NCI-H2081 (cell line): ENCODE data around the gene TNIK.
"Not testable (repeated sequence)": the region's sequence is repeated elsewhere in the genome, so short reads cannot be mapped to it uniquely, and the experiment has no call there.

Experiments used
- DNase-seq, 2 experiments: peaks; one replicate each; lab custom pipeline; 2025; lab: John Stamatoyannopoulos, UW

The TNIK gene

DNA sequence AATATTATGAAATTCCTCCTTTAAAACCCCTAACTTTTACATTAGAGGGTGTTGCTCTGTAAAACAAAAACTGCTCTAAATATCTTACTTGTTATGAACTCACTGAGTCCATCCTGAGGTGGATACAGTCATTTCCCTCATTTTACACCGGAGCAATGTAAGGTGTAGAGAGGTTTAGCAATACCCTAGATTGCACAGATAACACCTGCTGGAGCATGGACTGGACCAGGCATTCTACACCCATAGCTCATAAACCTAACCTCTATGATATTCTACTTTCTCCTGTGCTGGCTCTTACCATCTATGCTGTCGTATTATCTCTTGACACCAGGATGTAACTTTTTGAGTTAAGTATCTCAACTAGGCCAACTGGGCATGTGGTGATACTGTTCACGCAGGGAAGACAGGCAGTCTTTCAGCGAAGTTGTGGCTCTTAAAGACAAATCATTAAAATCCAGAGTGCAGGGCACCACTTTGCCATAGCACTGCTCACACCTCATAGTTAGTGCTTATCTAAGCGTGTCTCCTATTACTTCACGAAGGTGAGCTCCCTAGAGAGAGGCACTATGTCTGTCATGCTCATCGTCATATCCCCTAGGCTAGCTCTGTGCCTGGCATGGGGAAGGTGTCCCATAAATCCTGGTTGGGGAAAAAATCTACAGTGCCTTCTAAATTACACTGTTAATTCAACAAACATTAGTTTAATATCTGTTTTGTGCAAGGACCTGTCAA lies 333.6 kb downstream of the TNIK start:
- no peak for DNase-seq

DNA sequence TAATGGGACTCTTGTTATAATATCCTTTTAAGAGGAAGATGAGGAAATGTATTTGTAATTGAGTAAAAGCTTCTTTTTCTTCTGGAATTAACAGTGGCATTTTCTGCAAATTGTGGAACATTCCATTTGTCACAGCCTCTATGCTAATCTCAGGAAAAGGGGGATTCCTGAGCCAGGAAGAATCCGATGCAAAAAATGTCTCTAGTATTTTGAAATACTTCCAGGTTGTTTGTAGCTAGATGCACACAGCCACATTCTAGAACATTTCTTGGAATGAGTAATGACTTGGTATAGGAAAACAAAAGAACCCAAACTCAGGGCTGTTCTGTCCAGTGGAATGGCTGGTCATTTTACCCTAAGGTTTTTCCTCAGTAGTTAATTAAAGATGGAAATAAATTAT lies 335.2 kb downstream of the TNIK start:
- DNase-seq, result no peak

GRCh38 chr3:171123915-171124314 lies 336.3 kb downstream of the TNIK start:
- no peak for DNase-seq

- no peak for DNase-seq
Observed at GRCh38 chr3:171122861-171123260, 337.3 kb downstream of the TNIK start.

GRCh38 chr3:171122240-171122639 lies 338.0 kb downstream of the TNIK start:
- no peak for DNase-seq

- DNase-seq, result no peak
Observed at GRCh38 chr3:171121801-171122200, 338.4 kb downstream of the TNIK start.

GRCh38 chr3:171119402-171119801 lies 340.8 kb downstream of the TNIK start:
- DNase-seq, result not testable (repeated sequence)

- not testable (repeated sequence) for DNase-seq
Observed at GRCh38 chr3:171118993-171119392, 341.2 kb downstream of the TNIK start.

DNA sequence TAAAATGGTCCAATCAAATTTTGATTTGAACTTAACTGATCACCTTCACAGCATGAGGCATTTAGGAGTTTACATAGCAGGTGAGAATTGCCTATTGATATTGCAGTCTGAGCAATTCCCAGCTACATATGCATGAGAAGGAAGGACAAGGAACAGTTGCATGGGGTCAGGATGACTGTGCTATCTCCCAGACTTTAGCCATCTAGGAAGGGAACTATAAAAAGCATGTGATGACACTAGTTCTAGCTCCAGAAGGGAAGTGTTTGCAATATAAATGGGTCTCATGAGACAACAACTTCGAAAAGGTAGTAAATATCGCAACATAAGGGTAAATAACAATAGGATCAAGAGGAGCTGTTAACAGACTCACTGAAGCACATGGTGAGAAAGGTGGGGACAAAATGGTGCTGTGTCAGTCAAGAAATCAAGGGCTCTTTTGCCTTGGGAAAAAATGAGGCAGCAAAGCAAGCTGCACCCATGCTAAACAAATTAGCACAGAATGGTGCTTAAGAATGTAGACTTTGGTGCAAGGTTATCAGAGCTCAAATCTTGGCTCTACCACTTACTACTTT lies 343.3 kb downstream of the TNIK start:
- no peak for DNase-seq

- DNase-seq, result no peak
Observed at GRCh38 chr3:171116365-171116764, 343.8 kb downstream of the TNIK start.

DNA sequence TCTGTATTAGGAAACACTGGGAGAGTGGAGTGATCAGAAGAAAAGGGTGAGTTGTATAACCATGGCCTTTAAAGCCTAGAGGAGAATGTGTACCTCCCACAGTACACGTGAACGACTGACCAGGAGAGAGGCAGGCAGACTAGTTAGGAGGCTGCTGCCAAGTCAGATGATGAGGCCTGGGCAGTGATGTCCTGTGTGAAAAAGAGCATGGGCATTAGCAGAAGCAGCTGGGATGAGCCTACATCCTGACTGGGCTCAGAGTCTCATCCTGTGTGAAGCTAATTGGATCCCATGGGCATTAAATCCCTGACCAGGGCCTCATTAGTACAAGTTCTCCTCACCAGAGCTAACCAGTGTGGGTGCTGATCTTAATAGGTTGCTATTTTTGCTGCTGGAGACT lies 344.5 kb downstream of the TNIK start:
- no peak for DNase-seq

DNA sequence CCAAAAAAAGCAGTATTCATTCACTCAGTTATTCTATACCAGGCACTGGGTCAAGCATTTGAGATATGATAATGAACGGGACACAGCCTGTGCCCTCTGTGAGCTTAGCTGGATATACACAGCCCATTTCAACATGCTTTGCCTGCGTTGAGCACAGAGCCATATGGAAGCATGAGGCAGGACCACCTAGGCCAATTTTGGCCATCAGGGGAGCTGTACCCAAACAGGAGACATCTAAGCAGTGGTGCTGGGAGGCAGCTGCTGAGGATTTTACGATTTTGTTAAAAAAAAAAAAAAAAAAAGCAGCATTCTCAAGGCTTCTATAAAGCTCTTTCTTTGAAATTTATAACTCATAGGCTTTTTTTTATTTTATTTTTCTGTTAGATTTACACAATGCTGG lies 346.5 kb downstream of the TNIK start:
- no peak for DNase-seq

GRCh38 chr3:171110715-171111114 lies 349.5 kb downstream of the TNIK start:
- no peak for DNase-seq

DNA sequence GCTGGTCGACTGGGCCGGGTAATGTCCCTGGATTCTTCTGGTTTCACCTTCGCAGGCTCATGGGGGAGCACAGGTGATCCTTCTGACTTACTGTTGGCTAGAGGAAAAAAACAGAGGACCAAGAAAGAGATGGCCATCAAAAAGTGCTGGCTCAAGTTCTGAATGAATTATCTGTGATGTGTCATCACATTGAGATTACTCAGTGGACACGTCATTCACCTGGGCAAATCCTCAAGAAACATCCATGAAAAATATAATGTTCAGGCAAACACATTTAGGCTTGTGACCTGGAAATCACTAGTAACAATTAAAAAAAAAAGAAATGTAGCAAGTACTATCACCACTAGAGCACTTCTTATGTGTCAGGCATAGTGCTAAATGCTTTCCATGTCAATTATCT lies 352.1 kb downstream of the TNIK start:
- no peak for DNase-seq

DNA sequence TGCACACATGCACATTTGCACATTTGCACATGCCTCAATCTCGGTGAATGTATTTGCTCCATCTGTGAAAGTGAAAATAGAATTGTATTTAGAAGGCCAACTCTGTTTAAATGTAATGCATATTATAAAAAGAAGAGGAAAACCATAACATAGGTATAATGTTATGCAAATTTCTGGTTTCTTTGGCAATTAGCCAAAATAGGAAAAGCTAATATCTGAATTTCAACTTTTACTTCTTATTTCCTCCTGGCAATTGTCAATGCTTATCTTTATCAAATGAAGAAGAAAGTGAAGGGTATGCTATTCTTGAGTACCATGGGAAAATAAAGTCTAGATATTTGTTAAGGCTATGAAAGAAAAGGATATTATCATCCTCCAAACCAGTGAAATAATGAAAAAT lies 357.0 kb downstream of the TNIK start:
- no peak for DNase-seq

DNA sequence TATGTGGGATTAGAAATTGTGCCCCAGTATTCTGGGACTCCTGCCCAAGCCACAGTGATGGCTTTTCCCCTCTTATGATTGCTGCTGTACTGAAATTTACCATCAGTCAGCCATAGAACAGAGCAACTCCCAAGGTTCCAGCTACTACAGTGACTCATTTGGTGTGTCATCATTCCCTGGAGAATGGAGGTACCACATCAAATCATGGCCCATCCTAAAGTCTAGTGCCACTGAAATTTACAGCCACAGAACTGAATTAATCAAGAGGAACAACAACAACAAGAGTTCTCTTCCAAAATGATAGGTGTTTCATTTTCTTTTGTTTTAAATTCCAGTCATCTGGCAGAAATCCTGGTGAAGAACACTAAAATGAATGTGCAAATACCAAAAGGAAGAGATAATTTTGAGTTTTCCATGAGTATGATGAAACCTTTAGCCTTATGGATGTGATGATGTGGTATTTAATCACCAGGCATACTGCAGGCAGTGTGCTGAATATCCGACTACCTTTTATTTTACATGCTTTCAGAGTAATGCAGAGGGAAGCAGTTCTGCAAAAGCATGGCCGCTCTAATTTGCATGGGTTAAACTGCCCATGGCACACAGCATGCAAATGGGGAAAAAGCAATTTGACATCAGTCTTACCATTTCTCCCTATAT lies 358.1 kb downstream of the TNIK start:
- no peak for DNase-seq

GRCh38 chr3:171099911-171100310 lies 360.3 kb downstream of the TNIK start:
- DNase-seq, result no peak

GRCh38 chr3:171095063-171095462 lies 365.1 kb downstream of the TNIK start:
- no peak for DNase-seq

DNA sequence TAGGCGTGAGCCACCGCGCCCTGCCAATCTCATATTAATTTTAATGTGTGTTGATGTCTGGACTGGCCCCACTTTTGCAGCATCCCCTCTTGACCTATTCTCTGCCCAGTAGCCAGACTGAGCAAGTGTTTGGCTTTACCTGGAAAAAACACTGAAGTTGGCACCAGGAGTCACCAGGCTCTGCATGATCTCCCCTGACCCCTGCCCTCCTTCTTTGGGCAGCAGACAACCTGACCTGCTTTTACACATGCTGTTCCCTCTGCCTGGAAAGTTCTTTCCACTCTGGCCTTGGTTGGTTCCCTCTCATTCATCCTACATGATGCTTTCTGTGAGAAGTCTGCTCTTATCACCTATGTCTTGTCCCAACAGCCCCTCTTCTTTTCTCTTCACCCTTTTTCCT lies 365.8 kb downstream of the TNIK start:
- no peak for DNase-seq

DNA sequence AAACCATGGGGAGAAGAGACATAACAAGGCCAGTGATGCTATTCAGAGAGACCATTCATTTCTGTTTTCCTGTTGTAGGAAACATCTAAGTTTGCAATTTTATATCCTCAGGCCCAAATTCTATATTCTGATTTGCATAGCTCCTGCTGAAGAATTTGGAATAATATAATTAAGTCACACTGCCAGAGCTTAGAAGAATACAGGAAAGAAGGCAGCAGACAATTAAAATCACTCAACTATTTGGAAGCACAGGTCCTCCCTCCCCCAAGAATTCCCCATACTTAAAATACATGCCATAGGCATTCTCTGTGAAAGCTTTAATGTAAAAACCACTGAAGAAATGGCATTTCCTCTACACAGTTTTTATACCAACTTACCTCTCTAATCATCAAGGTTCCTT lies 366.7 kb downstream of the TNIK start:
- no peak for DNase-seq

DNA sequence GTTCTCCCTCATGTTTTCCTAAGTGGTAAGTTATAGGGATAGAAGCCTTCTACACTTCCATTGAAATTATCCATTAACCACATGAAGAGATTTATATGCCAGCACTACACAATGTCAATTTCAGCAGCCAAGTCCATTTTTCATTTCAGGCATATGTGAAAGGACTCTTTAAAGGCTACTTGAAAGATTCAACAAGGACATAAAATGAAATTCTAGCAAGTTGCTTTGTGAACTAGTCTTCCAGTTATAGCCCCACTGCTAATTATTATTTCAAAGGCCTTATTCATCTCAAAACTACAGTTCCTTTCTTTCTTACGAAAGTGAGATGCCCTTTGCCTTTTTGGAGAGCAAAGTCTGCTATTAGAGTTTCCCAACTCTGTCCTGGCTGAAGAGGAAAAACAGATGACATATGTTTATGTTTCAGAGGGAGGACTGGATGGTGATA lies 367.7 kb downstream of the TNIK start:
- no peak for DNase-seq

GRCh38 chr3:171090321-171090720 lies 369.9 kb downstream of the TNIK start:
- DNase-seq, result no peak

DNA sequence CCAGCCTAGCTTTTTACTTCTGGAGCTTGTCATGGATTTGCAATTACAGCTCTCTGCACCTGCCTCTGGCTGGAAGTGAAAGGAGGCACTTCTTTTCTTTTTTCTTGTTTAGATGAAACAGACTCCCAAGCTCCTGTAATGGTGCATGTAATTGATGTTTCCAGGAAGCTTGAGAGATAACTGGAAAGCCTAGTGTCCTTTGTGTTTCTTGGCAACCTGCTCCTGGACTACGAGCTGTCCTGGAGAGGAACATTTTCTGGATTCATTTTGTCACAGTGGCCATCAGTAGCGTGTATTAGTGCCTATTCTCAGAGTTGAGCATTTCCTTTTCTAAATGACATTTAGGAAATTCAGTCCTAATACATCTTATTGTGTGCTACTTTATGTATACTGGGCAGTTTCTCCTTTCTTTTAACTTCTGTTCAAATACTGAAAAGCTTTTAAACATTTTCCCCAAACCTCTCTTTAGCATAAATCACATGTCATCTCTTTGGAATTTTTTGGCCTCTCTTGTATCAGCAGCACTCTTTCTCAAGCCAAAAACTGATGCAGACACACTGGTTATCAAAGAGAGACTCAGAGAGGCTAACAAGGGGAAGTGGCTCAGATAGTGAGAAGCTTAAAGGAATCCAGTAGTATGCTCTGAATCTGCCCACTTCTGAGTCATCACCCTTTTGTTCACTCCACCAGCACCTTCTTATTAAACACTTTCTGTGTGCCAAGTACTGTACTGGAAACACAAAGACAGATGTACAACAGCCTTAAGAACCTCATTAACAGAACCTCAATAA lies 371.0 kb downstream of the TNIK start:
- peak in 1 of 2 experiments; percentile 9 for DNase-seq
